ENCODE results near the gene RINL.

Gene RINL

GRCh38 chr19:38836983-38837626 is 41.0 kb downstream of the RINL start:
- Histone ChIP-seq H3K36me3 (replicated peaks) (peaks cover 64% of the 10 kb centered on the region), H3K27ac (no peak overlapping the region), H3K4me3 (ENCODE audit: low read depth, low read length) (no peak overlapping the region), H3K27me3 (replicated peaks) (no peaks in the 10 kb centered on the region)
- TF ChIP-seq, protein P1, sequence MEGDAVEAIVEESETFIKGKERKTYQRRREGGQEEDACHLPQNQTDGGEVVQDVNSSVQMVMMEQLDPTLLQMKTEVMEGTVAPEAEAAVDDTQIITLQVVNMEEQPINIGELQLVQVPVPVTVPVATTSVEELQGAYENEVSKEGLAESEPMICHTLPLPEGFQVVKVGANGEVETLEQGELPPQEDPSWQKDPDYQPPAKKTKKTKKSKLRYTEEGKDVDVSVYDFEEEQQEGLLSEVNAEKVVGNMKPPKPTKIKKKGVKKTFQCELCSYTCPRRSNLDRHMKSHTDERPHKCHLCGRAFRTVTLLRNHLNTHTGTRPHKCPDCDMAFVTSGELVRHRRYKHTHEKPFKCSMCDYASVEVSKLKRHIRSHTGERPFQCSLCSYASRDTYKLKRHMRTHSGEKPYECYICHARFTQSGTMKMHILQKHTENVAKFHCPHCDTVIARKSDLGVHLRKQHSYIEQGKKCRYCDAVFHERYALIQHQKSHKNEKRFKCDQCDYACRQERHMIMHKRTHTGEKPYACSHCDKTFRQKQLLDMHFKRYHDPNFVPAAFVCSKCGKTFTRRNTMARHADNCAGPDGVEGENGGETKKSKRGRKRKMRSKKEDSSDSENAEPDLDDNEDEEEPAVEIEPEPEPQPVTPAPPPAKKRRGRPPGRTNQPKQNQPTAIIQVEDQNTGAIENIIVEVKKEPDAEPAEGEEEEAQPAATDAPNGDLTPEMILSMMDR (IDR thresholded peaks at IDR 0.05; ENCODE audit: low read depth, low read length, missing control alignments), result no peak
- DNase-seq, result no peak
- in situ Hi-C loops (cut with HindIII; ENCODE audit: low pct_ligation_motif_present, low sequenced_read_pairs), result no loop called here

DNA sequence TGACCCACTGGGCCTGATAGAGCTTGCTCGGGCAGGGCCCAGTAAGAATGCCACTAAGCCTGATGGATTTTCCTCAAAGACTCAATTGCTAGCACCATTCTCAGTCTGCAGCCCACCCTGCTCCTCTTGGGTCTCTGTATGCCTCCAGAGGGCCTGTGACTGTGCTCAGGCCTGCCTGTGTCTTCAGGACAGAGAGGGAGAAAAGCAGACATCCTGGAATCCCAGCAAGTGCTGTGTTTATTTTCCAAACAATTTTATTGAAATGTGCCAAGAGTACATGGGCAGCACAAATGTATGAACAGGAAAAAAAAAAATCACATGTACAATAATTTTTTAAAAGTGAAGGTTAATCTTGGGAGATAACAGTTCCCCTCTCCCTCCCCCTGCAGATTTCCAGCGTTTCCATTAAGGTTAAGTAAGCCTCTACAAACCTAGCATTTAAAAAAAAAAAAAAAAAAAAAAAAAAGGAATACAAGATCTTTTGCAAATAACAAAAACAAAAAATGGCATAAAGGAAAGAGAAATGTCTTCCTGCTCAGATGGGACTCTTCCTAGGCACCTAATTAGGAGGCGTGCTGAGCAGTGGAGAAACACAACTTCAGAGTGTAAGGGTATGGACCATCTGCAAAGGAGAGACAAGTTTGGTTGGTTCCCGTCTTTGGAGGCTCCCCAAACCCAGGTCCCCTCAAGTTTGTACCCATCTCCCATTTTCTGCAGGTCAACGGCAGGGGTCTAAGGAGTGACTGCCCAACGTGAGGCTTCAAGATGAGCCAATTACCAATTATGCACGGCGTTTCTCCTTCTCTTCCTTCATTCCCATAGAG is 41.7 kb downstream of the RINL start:
- H3K36me3 ChIP-seq (replicated peaks), result peaks cover 57% of the 10 kb centered on the region
- in situ Hi-C loops (cut with HindIII; ENCODE audit: low pct_ligation_motif_present, low sequenced_read_pairs), result no loop called here
- no peak overlapping the region for H3K27ac ChIP-seq

GRCh38 chr19:38834590-38834989 is 43.5 kb downstream of the RINL start:
- TF ChIP-seq, protein P1 (IDR thresholded peaks at IDR 0.05; ENCODE audit: low read depth, low read length, missing control alignments), result no peak

More for the DNA sequence above, 41.7 kb downstream of the RINL start:
- no peak overlapping the region for H3K4me3 ChIP-seq (ENCODE audit: low read depth, low read length)
- no peak for DNase-seq
- H3K27me3 ChIP-seq (replicated peaks), result no peaks in the 10 kb centered on the region
- TF ChIP-seq, protein P1 (IDR thresholded peaks at IDR 0.05; ENCODE audit: low read depth, low read length, missing control alignments), result no peak

GRCh38 chr19:38834104-38834490 is 44.0 kb downstream of the RINL start:
- Histone ChIP-seq H3K27me3 (replicated peaks) (no peaks in the 10 kb centered on the region), H3K4me3 (ENCODE audit: low read depth, low read length) (no peak overlapping the region), H3K27ac (no peak overlapping the region), H3K36me3 (replicated peaks) (peaks cover 37% of the 10 kb centered on the region)
- no peak for DNase-seq
- in situ Hi-C loops (cut with HindIII; ENCODE audit: low pct_ligation_motif_present, low sequenced_read_pairs), result no loop called here
- TF ChIP-seq, protein P1 (IDR thresholded peaks at IDR 0.05; ENCODE audit: low read depth, low read length, missing control alignments), result no peak

More at GRCh38 chr19:38834590-38834989, 43.5 kb downstream of the RINL start:
- H3K4me3 ChIP-seq (ENCODE audit: low read depth, low read length), result no peak overlapping the region
- in situ Hi-C loops (cut with HindIII; ENCODE audit: low pct_ligation_motif_present, low sequenced_read_pairs), result no loop called here
- peaks cover 41% of the 10 kb centered on the region for H3K36me3 ChIP-seq (replicated peaks)
- no peaks in the 10 kb centered on the region for H3K27me3 ChIP-seq (replicated peaks)
- H3K27ac ChIP-seq, result no peak overlapping the region
- no peak for DNase-seq

DNA sequence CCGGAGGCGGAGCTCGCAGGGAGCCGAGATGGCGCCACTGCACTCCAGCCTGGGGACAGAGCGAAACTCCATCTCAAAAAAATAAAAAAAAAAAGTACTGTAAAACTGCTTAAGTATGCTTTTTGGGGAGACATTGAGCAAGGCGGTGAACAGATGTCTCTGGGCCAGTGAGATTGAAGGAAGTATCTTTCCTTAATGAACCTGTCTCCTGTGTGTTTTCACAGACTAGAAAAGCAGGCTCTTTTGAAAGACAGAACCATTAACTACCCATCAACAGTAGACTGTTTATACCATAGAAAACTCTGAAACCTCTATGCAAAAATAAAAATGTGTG is 45.0 kb downstream of the RINL start:
- no peak overlapping the region for H3K27ac ChIP-seq
- in situ Hi-C loops (cut with HindIII; ENCODE audit: low pct_ligation_motif_present, low sequenced_read_pairs), result no loop called here
- DNase-seq, result no peak
- H3K4me3 ChIP-seq (ENCODE audit: low read depth, low read length), result no peak overlapping the region
- TF ChIP-seq, protein P1 (IDR thresholded peaks at IDR 0.05; ENCODE audit: low read depth, low read length, missing control alignments), result no peak
- peaks cover 26% of the 10 kb centered on the region for H3K36me3 ChIP-seq (replicated peaks)
- H3K27me3 ChIP-seq (replicated peaks), result no peaks in the 10 kb centered on the region

Measured in brain microvascular endothelial cell (primary cell).